Measurements from ENCODE around the gene LSS. TPM values are rescaled to one million over a fixed set of nuclear protein-coding genes. Genes with fewer than 3 reads are reported as not detected.

The LSS gene
- polyA plus RNA-seq, 1 donor from 2014 or later, result 101 TPM

- TF ChIP-seq POLR2AphosphoS5 (IDR thresholded peaks at IDR 0.05), result no peak
- TF ChIP-seq TAF1 (IDR thresholded peaks at IDR 0.05; ENCODE audit: low read depth), result no peak
- TF ChIP-seq MXI1 (conservative IDR thresholded peaks at IDR 0.05; ENCODE audit: poor library complexity, severe bottlenecking), result no peak
- no peak for TF ChIP-seq RAD21 (conservative IDR thresholded peaks at IDR 0.05)
- no peak for TF ChIP-seq EP300 (conservative IDR thresholded peaks at IDR 0.05; ENCODE audit: poor library complexity, severe bottlenecking)
- no peak for TF ChIP-seq SMC3 (conservative IDR thresholded peaks at IDR 0.05; ENCODE audit: poor library complexity)
- TF ChIP-seq, protein P1, sequence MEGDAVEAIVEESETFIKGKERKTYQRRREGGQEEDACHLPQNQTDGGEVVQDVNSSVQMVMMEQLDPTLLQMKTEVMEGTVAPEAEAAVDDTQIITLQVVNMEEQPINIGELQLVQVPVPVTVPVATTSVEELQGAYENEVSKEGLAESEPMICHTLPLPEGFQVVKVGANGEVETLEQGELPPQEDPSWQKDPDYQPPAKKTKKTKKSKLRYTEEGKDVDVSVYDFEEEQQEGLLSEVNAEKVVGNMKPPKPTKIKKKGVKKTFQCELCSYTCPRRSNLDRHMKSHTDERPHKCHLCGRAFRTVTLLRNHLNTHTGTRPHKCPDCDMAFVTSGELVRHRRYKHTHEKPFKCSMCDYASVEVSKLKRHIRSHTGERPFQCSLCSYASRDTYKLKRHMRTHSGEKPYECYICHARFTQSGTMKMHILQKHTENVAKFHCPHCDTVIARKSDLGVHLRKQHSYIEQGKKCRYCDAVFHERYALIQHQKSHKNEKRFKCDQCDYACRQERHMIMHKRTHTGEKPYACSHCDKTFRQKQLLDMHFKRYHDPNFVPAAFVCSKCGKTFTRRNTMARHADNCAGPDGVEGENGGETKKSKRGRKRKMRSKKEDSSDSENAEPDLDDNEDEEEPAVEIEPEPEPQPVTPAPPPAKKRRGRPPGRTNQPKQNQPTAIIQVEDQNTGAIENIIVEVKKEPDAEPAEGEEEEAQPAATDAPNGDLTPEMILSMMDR (IDR thresholded peaks at IDR 0.05; ENCODE audit: poor library complexity, severe bottlenecking), result no peak
- TF ChIP-seq, protein P2, sequence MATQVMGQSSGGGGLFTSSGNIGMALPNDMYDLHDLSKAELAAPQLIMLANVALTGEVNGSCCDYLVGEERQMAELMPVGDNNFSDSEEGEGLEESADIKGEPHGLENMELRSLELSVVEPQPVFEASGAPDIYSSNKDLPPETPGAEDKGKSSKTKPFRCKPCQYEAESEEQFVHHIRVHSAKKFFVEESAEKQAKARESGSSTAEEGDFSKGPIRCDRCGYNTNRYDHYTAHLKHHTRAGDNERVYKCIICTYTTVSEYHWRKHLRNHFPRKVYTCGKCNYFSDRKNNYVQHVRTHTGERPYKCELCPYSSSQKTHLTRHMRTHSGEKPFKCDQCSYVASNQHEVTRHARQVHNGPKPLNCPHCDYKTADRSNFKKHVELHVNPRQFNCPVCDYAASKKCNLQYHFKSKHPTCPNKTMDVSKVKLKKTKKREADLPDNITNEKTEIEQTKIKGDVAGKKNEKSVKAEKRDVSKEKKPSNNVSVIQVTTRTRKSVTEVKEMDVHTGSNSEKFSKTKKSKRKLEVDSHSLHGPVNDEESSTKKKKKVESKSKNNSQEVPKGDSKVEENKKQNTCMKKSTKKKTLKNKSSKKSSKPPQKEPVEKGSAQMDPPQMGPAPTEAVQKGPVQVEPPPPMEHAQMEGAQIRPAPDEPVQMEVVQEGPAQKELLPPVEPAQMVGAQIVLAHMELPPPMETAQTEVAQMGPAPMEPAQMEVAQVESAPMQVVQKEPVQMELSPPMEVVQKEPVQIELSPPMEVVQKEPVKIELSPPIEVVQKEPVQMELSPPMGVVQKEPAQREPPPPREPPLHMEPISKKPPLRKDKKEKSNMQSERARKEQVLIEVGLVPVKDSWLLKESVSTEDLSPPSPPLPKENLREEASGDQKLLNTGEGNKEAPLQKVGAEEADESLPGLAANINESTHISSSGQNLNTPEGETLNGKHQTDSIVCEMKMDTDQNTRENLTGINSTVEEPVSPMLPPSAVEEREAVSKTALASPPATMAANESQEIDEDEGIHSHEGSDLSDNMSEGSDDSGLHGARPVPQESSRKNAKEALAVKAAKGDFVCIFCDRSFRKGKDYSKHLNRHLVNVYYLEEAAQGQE (IDR thresholded peaks at IDR 0.05; ENCODE audit: borderline replicate concordance), result no peak
- TF ChIP-seq EZH2 (IDR thresholded peaks at IDR 0.05; ENCODE audit: borderline replicate concordance, insufficient read depth, low read length, poor library complexity, severe bottlenecking), result no peak
- H3K4me3 ChIP-seq (ENCODE audit: low read length), result no peak overlapping the region
- H3K4me2 ChIP-seq (ENCODE audit: low read length), result no peak overlapping the region
- H3K9me2 ChIP-seq (ENCODE audit: insufficient read depth, low read length), result no peaks in the 10 kb centered on the region
- H3K27me3 ChIP-seq (ENCODE audit: insufficient read depth, low read depth, low read length), result no peaks in the 10 kb centered on the region
- H3K79me2 ChIP-seq (replicated peaks; ENCODE audit: insufficient read depth, low read length), result no peaks in the 10 kb centered on the region
- no peak overlapping the region for H3K9ac ChIP-seq (ENCODE audit: low read length)
- no peak overlapping the region for H3K27ac ChIP-seq (ENCODE audit: low read length)
- H2AFZ ChIP-seq (ENCODE audit: low read depth, low read length), result no peak overlapping the region
- H3F3A ChIP-seq (ENCODE audit: insufficient read depth, low read length, poor library complexity, severe bottlenecking), result no peaks in the 10 kb centered on the region
- peaks cover 4% of the 10 kb centered on the region for H3K9me3 ChIP-seq (ENCODE audit: low read length)
- H4K20me1 ChIP-seq (ENCODE audit: insufficient read depth), result no peaks in the 10 kb centered on the region
- no peaks in the 10 kb centered on the region for H3K36me3 ChIP-seq (ENCODE audit: insufficient read depth, low read length)
Observed at GRCh38 chr21:46160657-46160906, 68.0 kb downstream of the LSS start.

- Histone ChIP-seq H3K79me2 (replicated peaks; ENCODE audit: insufficient read depth, low read length) (no peaks in the 10 kb centered on the region), H3K27me3 (ENCODE audit: insufficient read depth, low read depth, low read length) (no peaks in the 10 kb centered on the region), H4K20me1 (ENCODE audit: insufficient read depth) (no peaks in the 10 kb centered on the region), H3K27ac (ENCODE audit: low read length) (no peak overlapping the region), H3K9me2 (ENCODE audit: insufficient read depth, low read length) (no peaks in the 10 kb centered on the region), H3K4me2 (ENCODE audit: low read length) (no peak overlapping the region), H3F3A (ENCODE audit: insufficient read depth, low read length, poor library complexity, severe bottlenecking) (no peaks in the 10 kb centered on the region), H2AFZ (ENCODE audit: low read depth, low read length) (no peak overlapping the region), H3K36me3 (ENCODE audit: insufficient read depth, low read length) (no peaks in the 10 kb centered on the region), H3K9me3 (ENCODE audit: low read length) (peaks cover 2% of the 10 kb centered on the region), H3K9ac (ENCODE audit: low read length) (no peak overlapping the region), H3K4me3 (ENCODE audit: low read length) (no peak overlapping the region)
- TF ChIP-seq, protein P1 (IDR thresholded peaks at IDR 0.05; ENCODE audit: poor library complexity, severe bottlenecking), result no peak
- TF ChIP-seq, protein P2 (IDR thresholded peaks at IDR 0.05; ENCODE audit: borderline replicate concordance), result no peak
- TF ChIP-seq POLR2AphosphoS5 (IDR thresholded peaks at IDR 0.05) (no peak), TAF1 (IDR thresholded peaks at IDR 0.05; ENCODE audit: low read depth) (no peak), MXI1 (conservative IDR thresholded peaks at IDR 0.05; ENCODE audit: poor library complexity, severe bottlenecking) (no peak), RAD21 (conservative IDR thresholded peaks at IDR 0.05) (no peak), EP300 (conservative IDR thresholded peaks at IDR 0.05; ENCODE audit: poor library complexity, severe bottlenecking) (no peak), EZH2 (IDR thresholded peaks at IDR 0.05; ENCODE audit: borderline replicate concordance, insufficient read depth, low read length, poor library complexity, severe bottlenecking) (no peak), SMC3 (conservative IDR thresholded peaks at IDR 0.05; ENCODE audit: poor library complexity) (no peak)
Observed at GRCh38 chr21:46159841-46160656, 68.5 kb downstream of the LSS start.

All from neural cell (in vitro differentiated cells).